GM19238 (cell line): ENCODE data around the gene MCM7.

ENCODE experiments used
- DNase-seq: peaks from one replicate; pipeline ENCODE4 v3.0.0; 2011; ENCODE audit warnings: low spot score; ENCODE audit not compliant: insufficient read length

Gene MCM7

GRCh38 chr7:100122568-100122967 is 21.4 kb upstream of the MCM7 start:
- no peak for DNase-seq

GRCh38 chr7:100122067-100122466 is 20.9 kb upstream of the MCM7 start:
- no peak for DNase-seq

GRCh38 chr7:100120733-100121036 is 19.5 kb upstream of the MCM7 start:
- no peak for DNase-seq

- DNase-seq, result peak; percentile 62
Measured at GRCh38 chr7:100119970-100120732, 19.0 kb upstream of the MCM7 start.

GRCh38 chr7:100119072-100119969 is 18.1 kb upstream of the MCM7 start, which contains the start of the genes CNPY4 and TAF6:
TSS of gene CNPY4 (plus strand) at chr7:100119634. CDS start at chr7:100119745, 111 bp downstream.
TSS of gene TAF6 (minus strand) at chr7:100119358. CDS start at chr7:100114209, 5,149 bp downstream.
- peak; percentile 98 for DNase-seq

- DNase-seq, result no peak
Measured at GRCh38 chr7:100118388-100119071, 17.3 kb upstream of the MCM7 start.

- no peak for DNase-seq
Measured at GRCh38 chr7:100115026-100115425, 13.8 kb upstream of the MCM7 start.

- DNase-seq, result no peak
Measured at GRCh38 chr7:100111914-100112313, 10.7 kb upstream of the MCM7 start.

- no peak for DNase-seq
Measured at GRCh38 chr7:100111156-100111555, 10.0 kb upstream of the MCM7 start.

- DNase-seq, result no peak
Measured at GRCh38 chr7:100109521-100110163, 8.4 kb upstream of the MCM7 start.

GRCh38 chr7:100107890-100108289 is 6.7 kb upstream of the MCM7 start:
- no peak for DNase-seq

- no peak for DNase-seq
Measured at GRCh38 chr7:100107125-100107737, 6.0 kb upstream of the MCM7 start.

- DNase-seq, result no peak
Measured at GRCh38 chr7:100106633-100107032, 5.4 kb upstream of the MCM7 start.

GRCh38 chr7:100105534-100105933 is 4.3 kb upstream of the MCM7 start:
- no peak for DNase-seq

- no peak for DNase-seq
Measured at GRCh38 chr7:100102950-100103840, 2.0 kb upstream of the MCM7 start.

GRCh38 chr7:100100420-100101015 is 679 bp downstream of the MCM7 start:
- peak; percentile 94 for DNase-seq

GRCh38 chr7:100099452-100099851 is 1.7 kb downstream of the MCM7 start:
- DNase-seq, result no peak

GRCh38 chr7:100098913-100099312 is 2.3 kb downstream of the MCM7 start:
- no peak for DNase-seq

- DNase-seq, result no peak
Measured at GRCh38 chr7:100095704-100096103, 5.5 kb downstream of the MCM7 start.

GRCh38 chr7:100095289-100095688 is 5.9 kb downstream of the MCM7 start:
- DNase-seq, result no peak
